Smooth muscle cell (in vitro differentiated cells): ENCODE data around the gene SETD1A. TPM values are rescaled to one million over a fixed set of nuclear protein-coding genes. Genes with fewer than 3 reads are reported as not detected.
A peak's percentile ranks its signal among the peaks of the same experiment; 100 is the strongest.

Experiments used
- DNase-seq: peaks from one replicate; lab custom pipeline; 2025; ENCODE audit not compliant: unreplicated experiment; lab: John Stamatoyannopoulos, UW
- H2AFZ ChIP-seq: fragments of 200-600 bp; sonication (generic); 2 replicates; pipeline ENCODE4 v1.6.0; 2016; ENCODE audit warnings: antibody characterized with exemption, low read depth, mild to moderate bottlenecking
- H3F3A ChIP-seq: fragments of 200-600 bp; sonication (generic); 2 replicates; pipeline ENCODE4 v1.6.0; 2017; ENCODE audit warnings: antibody characterized with exemption, low read depth
- H3K27ac ChIP-seq: fragments of 200-600 bp; sonication (generic); 2 replicates; pipeline ENCODE4 v1.5.1; 2016; ENCODE audit warnings: low read depth, mild to moderate bottlenecking
- H3K27me3 ChIP-seq: fragments of 200-600 bp; sonication (generic); 2 replicates; pipeline ENCODE4 v1.6.1; 2016; ENCODE audit warnings: low read depth, mild to moderate bottlenecking
- H3K36me3 ChIP-seq: fragments of 200-600 bp; sonication (generic); 2 replicates; pipeline ENCODE4 v1.5.1; 2016; ENCODE audit warnings: low read depth
- H3K4me1 ChIP-seq: fragments of 200-600 bp; sonication (generic); 2 replicates; pipeline ENCODE4 v1.5.1; 2016; ENCODE audit warnings: low read depth
- H3K4me2 ChIP-seq: fragments of 200-600 bp; sonication (generic); 2 replicates; pipeline ENCODE4 v1.6.0; 2016; ENCODE audit warnings: mild to moderate bottlenecking
- H3K4me3 ChIP-seq: fragments of 200-600 bp; sonication (generic); 2 replicates; pipeline ENCODE4 v1.5.1; 2016; ENCODE audit warnings: mild to moderate bottlenecking
- H3K79me2 ChIP-seq: fragments of 200-600 bp; sonication (generic); 2 replicates; pipeline ENCODE4 v1.6.0; 2016; ENCODE audit warnings: low read depth, mild to moderate bottlenecking
- H3K9ac ChIP-seq: fragments of 200-600 bp; sonication (generic); 2 replicates; pipeline ENCODE4 v1.6.0; 2016; ENCODE audit warnings: low read depth
- H3K9me3 ChIP-seq: fragments of 200-600 bp; sonication (generic); replicated peaks from 2 replicates; pipeline ENCODE4 v1.5.1; 2016; ENCODE audit warnings: low read depth
- H4K20me1 ChIP-seq: fragments of 200-600 bp; sonication (generic); 2 replicates; pipeline ENCODE4 v1.6.0; 2016; ENCODE audit warnings: low read depth
- CTCF ChIP-seq: fragments of 200-600 bp; sonication (generic); IDR thresholded peaks from 2 replicates; pipeline ENCODE4 v1.5.1; 2017; ENCODE audit warnings: borderline replicate concordance, mild to moderate bottlenecking, antibody characterized with exemption; ENCODE audit not compliant: insufficient read depth, poor library complexity, severe bottlenecking
- WGBS: methylation state at CpG from one replicate; pipeline ENCODE4 v1.1.7; 2016; ENCODE audit warnings: low lambda C conversion rate; 5-methylcytosine and 5-hydroxymethylcytosine counted together
- polyA plus RNA-seq: library from polyadenylated mRNA; unstranded; fragments of >200 nt; fragmentation: Nextera tagmentation; extraction: Ambion mirVana; gene quantifications from 2 replicates; pipeline ENCODE4 v1.2.1, GENCODE V29; 2016
- total RNA-seq: library from RNA; depleted of rRNA; stranded (reverse); fragments of >200 nt; gene quantifications from 2 replicates; pipeline ENCODE4 v1.2.3, GENCODE V29; 2014

The SETD1A gene
- total and polyA plus RNA-seq, 2 experiments from 2014 or later = 1.2 to 2.9 TPM

- H3K79me2 ChIP-seq = no peaks in the 10 kb centered on the region
- H3K27me3 ChIP-seq = no peaks in the 10 kb centered on the region
- no peaks in the 10 kb centered on the region for H3K36me3 ChIP-seq
- H2AFZ ChIP-seq = no peak overlapping the region
- no peak for TF ChIP-seq CTCF
- peaks cover 6% of the 10 kb centered on the region for H3F3A ChIP-seq
- no peak for DNase-seq
- no peak overlapping the region for H3K27ac ChIP-seq
- H3K4me1 ChIP-seq = peaks cover 9% of the 10 kb centered on the region
- H3K9ac ChIP-seq = no peak overlapping the region
- no peak overlapping the region for H3K4me3 ChIP-seq
- no peak overlapping the region for H3K4me2 ChIP-seq
- no peaks in the 10 kb centered on the region for H3K9me3 ChIP-seq
- peaks cover 25% of the 10 kb centered on the region for H4K20me1 ChIP-seq
- 92% methylated on average over 1 of the region's 1 CpG for WGBS
These were observed 6.4 kb upstream of the SETD1A start for GRCh38 chr16:30951193-30951592.

- no peak overlapping the region for H3K4me3 ChIP-seq
- no peak overlapping the region for H3K4me2 ChIP-seq
- H3F3A ChIP-seq = peaks cover 10% of the 10 kb centered on the region
- TF ChIP-seq CTCF = no peak
- H3K79me2 ChIP-seq = no peaks in the 10 kb centered on the region
- H2AFZ ChIP-seq = no peak overlapping the region
- no peaks in the 10 kb centered on the region for H3K36me3 ChIP-seq
- no peaks in the 10 kb centered on the region for H3K27me3 ChIP-seq
- peaks cover 25% of the 10 kb centered on the region for H4K20me1 ChIP-seq
- peaks cover 9% of the 10 kb centered on the region for H3K4me1 ChIP-seq
- 88% methylated on average over 3 of the region's 3 CpGs for WGBS
- H3K9ac ChIP-seq = no peak overlapping the region
- DNase-seq = no peak
- H3K27ac ChIP-seq = no peak overlapping the region
- no peaks in the 10 kb centered on the region for H3K9me3 ChIP-seq
These were observed 5.8 kb upstream of the SETD1A start for GRCh38 chr16:30951750-30952149.

- H3K9ac ChIP-seq = no peak overlapping the region
- H3K36me3 ChIP-seq = no peaks in the 10 kb centered on the region
- no peak overlapping the region for H2AFZ ChIP-seq
- TF ChIP-seq CTCF = no peak
- H3K4me3 ChIP-seq = no peak overlapping the region
- no peak overlapping the region for H3K4me2 ChIP-seq
- DNase-seq = no peak
- 82% methylated on average over 9 of the region's 9 CpGs for WGBS
- H3K9me3 ChIP-seq = no peaks in the 10 kb centered on the region
- peaks cover 25% of the 10 kb centered on the region for H4K20me1 ChIP-seq
- no peaks in the 10 kb centered on the region for H3K79me2 ChIP-seq
- H3K27ac ChIP-seq = no peak overlapping the region
- H3K27me3 ChIP-seq = no peaks in the 10 kb centered on the region
- H3F3A ChIP-seq = peaks cover 10% of the 10 kb centered on the region
- peaks cover 9% of the 10 kb centered on the region for H3K4me1 ChIP-seq
These were observed 4.4 kb upstream of the SETD1A start for GRCh38 chr16:30953111-30953510.

GRCh38 chr16:30953511-30954124, 3.9 kb upstream of the SETD1A start:
- Histone ChIP-seq H3K79me2 (peaks cover 4% of the 10 kb centered on the region), H3K27ac (no peak overlapping the region), H3K4me1 (peaks cover 12% of the 10 kb centered on the region), H4K20me1 (peaks cover 27% of the 10 kb centered on the region), H3K9ac (no peak overlapping the region), H2AFZ (no peak overlapping the region), H3K36me3 (no peaks in the 10 kb centered on the region), H3K27me3 (no peaks in the 10 kb centered on the region), H3K4me3 (no peak overlapping the region), H3K9me3 (no peaks in the 10 kb centered on the region), H3K4me2 (no peak overlapping the region), H3F3A (peaks cover 10% of the 10 kb centered on the region)
- DNase-seq = no peak
- 31% methylated on average over 15 of the region's 15 CpGs for WGBS
- TF ChIP-seq CTCF = peak; percentile 71
